ENCODE data around the gene MYBPH. TPM values are rescaled to one million over a fixed set of nuclear protein-coding genes. Genes with fewer than 3 reads are reported as not detected.

MYBPH gene
- total and polyA plus RNA-seq, 10 of the 15 experiments (the other 5 are each of a cell fraction or from before 2014, with no cell fraction given): 0.06 to 0.10 TPM; not detected in 8

DNA sequence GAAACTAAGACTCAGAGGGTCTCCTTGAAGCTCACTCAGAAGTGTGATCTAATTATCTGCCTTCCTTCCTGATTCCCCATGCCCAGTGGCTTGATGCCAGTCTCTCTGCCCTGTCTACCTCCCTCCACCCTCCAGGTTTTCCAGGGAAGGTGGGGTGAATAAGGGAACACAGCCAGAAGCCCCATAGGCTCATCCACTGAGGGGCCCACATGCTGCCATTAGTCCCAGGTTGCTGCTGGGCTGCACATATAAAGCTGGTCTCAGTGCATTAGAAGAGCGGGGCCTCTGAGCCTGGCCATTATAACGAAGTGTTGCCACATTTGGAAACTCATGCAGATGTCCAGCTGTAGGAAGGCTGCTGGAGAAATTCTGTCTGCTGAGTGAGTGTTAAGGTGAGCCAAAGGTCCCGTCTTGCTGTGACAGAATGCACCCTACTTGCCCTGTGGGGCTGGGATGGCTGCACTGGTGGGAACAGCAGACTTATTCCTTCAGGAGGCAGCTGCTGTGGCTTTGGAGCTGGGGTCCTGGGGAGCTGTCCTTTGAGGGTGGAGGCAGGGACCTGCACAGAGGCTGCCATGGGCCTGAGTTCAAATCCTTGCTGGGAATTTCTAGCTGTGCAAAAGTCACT, 45.2 kb downstream of the MYBPH start:
- POLR2A ChIA-PET: no interaction called here
- Histone ChIP-seq H2AFZ (ENCODE audit: control insufficient read depth, low read depth, low read length) (no peak overlapping the region), H3K4me1 (ENCODE audit: control insufficient read depth, insufficient read depth, low read length) (no peaks in the 10 kb centered on the region), H3K79me2 (ENCODE audit: control insufficient read depth, insufficient read depth, low read length) (no peaks in the 10 kb centered on the region), H4K20me1 (ENCODE audit: control insufficient read depth, insufficient read depth) (no peaks in the 10 kb centered on the region), H3K9ac (ENCODE audit: control insufficient read depth, insufficient read depth, low read length) (no peak overlapping the region), H3K27ac (ENCODE audit: control insufficient read depth, insufficient read depth) (no peak overlapping the region), H3K4me3 (no peak overlapping the region), H3K36me3 (ENCODE audit: control insufficient read depth in 2 of 2, insufficient read depth in 2 of 2, low read length in 1 of 2) (no peaks in the 10 kb centered on the region), H3K4me2 (ENCODE audit: control insufficient read depth, insufficient read depth) (no peak overlapping the region), H3K9me3 (replicated peaks; ENCODE audit: control insufficient read depth, insufficient read depth, low read length) (no peaks in the 10 kb centered on the region), H3K27me3 (replicated peaks in 1 of 2; ENCODE audit: control insufficient read depth in 2 of 2, insufficient read depth in 2 of 2, low read length in 1 of 2) (peaks cover 6 to 8% of the 10 kb centered on the region in 2 experiments)
- DNase-seq (ENCODE audit: low read depth, low spot score) (no peak), FAIRE-seq (no peak), ATAC-seq (no peak)
- in situ Hi-C loops (cut with MboI) (no loop called here), intact Hi-C loops (cut with micrococcal nuclease; ENCODE audit: unreplicated experiment) (no loop called here)
- CTCF ChIA-PET: interaction anchor here (0.6 to 1.0 kb wide), 3 partner anchors 10 to 86 kb away, joined by 3 read pairs; no protein-coding TSS in a partner anchor
- WGBS (ENCODE audit: insufficient coverage, insufficient replicate concordance, low lambda C conversion rate, missing lambda C conversion rate): 10% methylated on average over 3 of the region's 3 CpGs
- RAD21 ChIA-PET (ENCODE audit: unreplicated experiment): interaction anchor here (1.2 kb wide), 1 partner anchor 86 kb away, joined by 3 read pairs; no protein-coding TSS in a partner anchor
- BruUV-seq (replicated peaks): no TSS peak
- no peak for TF ChIP-seq ZNF384 (IDR thresholded peaks at IDR 0.05; ENCODE audit: borderline replicate concordance, low read depth, low read length)
- TF ChIP-seq EP300 (IDR thresholded peaks at IDR 0.05; ENCODE audit: borderline replicate concordance in 1 of 2, control insufficient read depth in 1 of 2, low read depth in 2 of 2, low read length in 2 of 2): no peak
- no peak for TF ChIP-seq YY1 (IDR thresholded peaks at IDR 0.05; ENCODE audit: low read depth, low read length)
- no peak for TF ChIP-seq E4F1 (IDR thresholded peaks at IDR 0.05; ENCODE audit: borderline replicate concordance, partially characterized antibody)
- TF ChIP-seq ESRRA (IDR thresholded peaks at IDR 0.05; ENCODE audit: low read length): no peak
- TF ChIP-seq RFX5 (IDR thresholded peaks at IDR 0.05; ENCODE audit: low read depth, low read length): no peak
- no peak for TF ChIP-seq BCL3 (IDR thresholded peaks at IDR 0.05; ENCODE audit: borderline replicate concordance, insufficient read depth, low read depth, low read length, poor library complexity, severe bottlenecking)
- TF ChIP-seq SMAD1 (IDR thresholded peaks at IDR 0.05; ENCODE audit: low read depth, partially characterized antibody): no peak
- no peak for TF ChIP-seq NR2C2 (IDR thresholded peaks at IDR 0.05; ENCODE audit: borderline replicate concordance, control insufficient read depth, insufficient read length, low read depth)
- TF ChIP-seq EZH2 (IDR thresholded peaks at IDR 0.05; ENCODE audit: borderline replicate concordance, control insufficient read depth, low read depth, low read length): no peak
- no peak for TF ChIP-seq MYC (IDR thresholded peaks at IDR 0.05; ENCODE audit: insufficient read depth, insufficient read length, insufficient replicate concordance, low read length, severe bottlenecking)
- TF ChIP-seq, protein P1, sequence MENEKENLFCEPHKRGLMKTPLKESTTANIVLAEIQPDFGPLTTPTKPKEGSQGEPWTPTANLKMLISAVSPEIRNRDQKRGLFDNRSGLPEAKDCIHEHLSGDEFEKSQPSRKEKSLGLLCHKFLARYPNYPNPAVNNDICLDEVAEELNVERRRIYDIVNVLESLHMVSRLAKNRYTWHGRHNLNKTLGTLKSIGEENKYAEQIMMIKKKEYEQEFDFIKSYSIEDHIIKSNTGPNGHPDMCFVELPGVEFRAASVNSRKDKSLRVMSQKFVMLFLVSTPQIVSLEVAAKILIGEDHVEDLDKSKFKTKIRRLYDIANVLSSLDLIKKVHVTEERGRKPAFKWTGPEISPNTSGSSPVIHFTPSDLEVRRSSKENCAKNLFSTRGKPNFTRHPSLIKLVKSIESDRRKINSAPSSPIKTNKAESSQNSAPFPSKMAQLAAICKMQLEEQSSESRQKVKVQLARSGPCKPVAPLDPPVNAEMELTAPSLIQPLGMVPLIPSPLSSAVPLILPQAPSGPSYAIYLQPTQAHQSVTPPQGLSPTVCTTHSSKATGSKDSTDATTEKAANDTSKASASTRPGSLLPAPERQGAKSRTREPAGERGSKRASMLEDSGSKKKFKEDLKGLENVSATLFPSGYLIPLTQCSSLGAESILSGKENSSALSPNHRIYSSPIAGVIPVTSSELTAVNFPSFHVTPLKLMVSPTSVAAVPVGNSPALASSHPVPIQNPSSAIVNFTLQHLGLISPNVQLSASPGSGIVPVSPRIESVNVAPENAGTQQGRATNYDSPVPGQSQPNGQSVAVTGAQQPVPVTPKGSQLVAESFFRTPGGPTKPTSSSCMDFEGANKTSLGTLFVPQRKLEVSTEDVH (IDR thresholded peaks at IDR 0.05; ENCODE audit: low read depth, partially characterized antibody): no peak
- TF ChIP-seq STAT3 (IDR thresholded peaks at IDR 0.05; ENCODE audit: low read depth, low read length): no peak
- TF ChIP-seq BRCA1 (IDR thresholded peaks at IDR 0.05; ENCODE audit: low read depth, low read length): no peak
- no peak for TF ChIP-seq CHD2 (IDR thresholded peaks at IDR 0.05; ENCODE audit: borderline replicate concordance, low read depth, low read length)
- SMC1A ChIA-PET (ENCODE audit: uncharacterized antibody, unreplicated experiment): no interaction called here
